DMS153 treated with DMSO at 0.1 percent for 48 hours (cell line): ENCODE data around the gene PTGS1.

ENCODE experiments used
- DNase-seq: peaks from one replicate; lab custom pipeline; 2025; ENCODE audit not compliant: unreplicated experiment; lab: John Stamatoyannopoulos, UW

Gene PTGS1

DNA sequence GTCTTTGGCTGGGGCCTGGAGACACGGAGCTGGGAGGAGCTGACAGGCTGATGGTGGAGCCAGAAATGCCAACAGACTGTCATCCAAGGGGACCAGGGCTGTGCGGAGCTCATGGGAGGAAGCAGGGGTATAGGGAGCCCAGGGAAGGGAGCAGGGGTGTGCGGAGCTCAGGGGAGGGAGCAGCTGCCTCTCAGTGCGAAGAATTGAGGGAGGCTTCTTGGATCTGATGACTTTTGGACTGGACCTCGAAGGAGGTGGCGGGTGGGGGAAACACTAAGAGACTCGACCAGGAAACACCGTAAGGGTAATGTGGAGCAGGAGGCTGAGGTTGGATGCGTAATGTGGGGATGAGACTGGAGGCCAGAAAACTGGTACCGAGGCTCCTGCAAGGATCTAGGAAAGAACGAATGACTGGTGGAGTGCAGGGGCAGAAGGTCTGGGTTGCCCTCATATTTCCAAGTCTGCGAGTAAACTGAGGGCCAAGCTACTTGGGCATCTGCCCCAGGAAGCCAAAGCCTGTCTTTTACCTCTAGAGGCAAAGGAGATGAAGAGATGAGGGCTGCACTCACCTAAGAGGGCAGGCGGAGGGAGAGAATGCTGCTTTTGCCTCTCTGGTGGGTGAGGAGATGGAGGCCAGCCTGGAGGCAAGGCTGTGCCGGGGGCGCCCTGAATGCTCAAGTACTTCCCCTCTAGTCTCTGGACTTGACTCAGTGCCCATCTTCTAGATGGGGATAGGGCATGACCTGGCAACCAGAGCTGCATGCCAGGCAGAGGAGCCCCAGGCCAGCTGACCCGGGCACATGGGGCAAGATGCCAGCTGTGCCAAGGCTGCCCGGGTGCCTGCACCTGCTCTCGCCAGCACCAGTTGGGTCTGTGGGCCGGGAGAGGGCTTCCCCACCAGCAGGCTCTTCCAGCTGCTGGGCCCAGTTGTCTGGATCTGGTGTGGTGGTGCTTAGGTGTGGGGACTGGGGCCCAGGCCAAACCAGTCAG is 2.3 kb downstream of the PTGS1 start:
- DNase-seq, result no peak

GRCh38 chr9:122374885-122375420 is 4.1 kb downstream of the PTGS1 start:
- DNase-seq, result no peak

DNA sequence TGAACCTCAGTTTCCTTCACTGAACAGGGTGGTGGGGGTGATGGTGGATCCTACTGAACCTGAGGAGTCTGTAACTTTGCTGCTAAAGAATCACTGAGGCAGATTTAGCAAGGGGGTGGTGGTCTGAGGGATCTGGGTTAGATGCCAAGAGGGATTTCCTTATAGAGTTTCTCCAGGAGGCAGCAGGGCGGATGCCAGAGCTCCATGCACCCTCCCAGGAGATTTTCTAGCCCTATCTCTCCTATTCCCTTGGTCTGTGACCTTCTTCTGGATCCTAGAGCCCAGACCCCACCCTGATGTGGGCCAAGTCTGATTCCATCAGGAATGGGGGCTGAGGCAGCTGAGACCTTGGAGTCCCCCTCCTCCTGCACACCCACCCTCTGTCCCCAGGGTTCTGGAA is 6.0 kb downstream of the PTGS1 start:
- no peak for DNase-seq

DNA sequence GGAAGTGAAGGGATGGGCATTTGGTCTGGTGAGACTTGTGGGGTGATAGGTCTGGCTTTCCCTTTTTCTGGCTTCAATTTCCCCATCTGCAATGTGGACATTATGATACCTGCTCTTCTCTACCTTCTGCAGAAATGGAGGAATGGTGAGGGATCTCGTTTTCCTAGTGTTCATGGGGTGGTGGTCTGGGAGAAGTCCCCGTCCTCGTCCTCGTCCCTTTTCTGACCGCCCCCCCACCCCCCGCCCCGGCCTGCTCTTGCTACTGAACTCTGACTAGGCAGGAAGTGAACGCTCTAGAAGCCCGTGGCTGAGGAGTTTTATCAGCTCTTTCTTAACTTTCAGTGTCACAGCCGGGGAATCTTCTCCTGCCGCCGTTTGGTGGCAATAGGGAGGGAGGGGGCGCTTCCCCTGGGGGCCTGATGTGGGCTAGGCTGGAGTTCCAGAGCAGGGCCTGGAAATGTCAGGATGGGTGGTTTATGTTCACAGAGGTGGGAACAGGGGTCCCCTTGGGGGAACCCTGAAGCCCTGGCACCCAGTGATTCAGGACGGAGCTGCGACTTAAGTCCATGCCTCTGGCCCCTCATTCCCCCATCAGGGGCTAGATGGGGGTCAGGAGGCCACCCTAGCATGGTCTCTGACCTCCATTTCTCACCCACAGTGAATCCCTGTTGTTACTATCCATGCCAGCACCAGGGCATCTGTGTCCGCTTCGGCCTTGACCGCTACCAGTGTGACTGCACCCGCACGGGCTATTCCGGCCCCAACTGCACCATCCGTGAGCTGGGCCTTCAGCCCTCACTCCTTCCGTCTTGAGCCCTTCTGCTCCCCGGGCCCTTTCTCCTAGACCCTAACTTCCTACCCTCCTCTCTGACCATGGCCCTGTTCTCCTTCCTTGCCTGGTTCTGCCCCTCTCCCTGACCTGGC is 6.7 kb downstream of the PTGS1 start:
- DNase-seq, result no peak

DNA sequence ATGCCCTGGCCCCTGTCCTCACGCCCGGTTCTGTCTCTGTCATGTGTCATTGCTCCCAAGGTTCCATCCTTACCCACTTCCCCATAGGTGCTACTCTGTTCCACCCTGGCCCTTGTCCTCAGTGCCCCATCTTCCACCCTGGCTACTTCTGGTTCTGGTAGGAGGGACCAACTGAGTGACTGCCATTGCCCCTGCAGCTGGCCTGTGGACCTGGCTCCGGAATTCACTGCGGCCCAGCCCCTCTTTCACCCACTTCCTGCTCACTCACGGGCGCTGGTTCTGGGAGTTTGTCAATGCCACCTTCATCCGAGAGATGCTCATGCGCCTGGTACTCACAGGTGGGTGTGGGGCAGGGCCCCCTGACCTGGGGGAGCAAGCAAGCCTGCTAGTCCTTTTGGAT is 7.4 kb downstream of the PTGS1 start:
- no peak for DNase-seq

DNA sequence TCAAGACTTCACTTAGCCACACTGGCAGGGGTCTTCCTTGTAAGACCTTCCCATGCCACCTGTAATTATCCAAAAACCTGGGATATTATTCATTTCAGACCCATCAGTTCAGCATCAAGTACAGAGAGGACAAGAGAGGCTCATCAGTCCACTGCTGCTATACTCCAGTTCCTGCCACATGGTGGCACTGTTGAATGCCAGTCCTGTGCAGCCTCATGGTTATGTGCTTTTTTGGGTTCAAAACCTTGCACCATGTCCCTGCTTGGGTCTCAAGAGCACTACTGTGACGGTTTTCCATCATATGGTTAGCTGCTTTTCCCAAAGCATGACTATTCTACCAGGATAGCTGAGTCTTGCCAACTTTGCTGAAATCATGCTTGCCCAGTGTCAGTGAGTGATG is 8.5 kb downstream of the PTGS1 start:
- no peak for DNase-seq

DNA sequence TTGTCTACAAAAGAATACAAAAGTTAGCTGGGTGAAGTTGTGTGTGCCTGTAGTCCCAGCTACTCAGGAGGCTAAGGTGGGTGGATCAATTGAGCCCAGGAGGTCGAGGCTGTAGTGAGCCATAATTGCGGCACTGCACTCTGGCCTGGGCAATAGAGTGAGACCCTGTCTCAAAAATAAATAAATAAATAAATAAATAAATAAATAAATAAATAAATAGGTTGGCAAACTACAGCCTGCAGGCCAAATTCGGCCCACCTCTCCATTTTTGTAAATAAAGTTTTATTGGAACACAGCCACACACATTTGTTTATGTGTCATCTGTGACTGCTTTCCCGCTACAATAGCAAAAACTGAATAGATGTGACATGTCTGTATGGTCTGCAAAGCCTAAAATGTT is 9.5 kb downstream of the PTGS1 start:
- no peak for DNase-seq

DNA sequence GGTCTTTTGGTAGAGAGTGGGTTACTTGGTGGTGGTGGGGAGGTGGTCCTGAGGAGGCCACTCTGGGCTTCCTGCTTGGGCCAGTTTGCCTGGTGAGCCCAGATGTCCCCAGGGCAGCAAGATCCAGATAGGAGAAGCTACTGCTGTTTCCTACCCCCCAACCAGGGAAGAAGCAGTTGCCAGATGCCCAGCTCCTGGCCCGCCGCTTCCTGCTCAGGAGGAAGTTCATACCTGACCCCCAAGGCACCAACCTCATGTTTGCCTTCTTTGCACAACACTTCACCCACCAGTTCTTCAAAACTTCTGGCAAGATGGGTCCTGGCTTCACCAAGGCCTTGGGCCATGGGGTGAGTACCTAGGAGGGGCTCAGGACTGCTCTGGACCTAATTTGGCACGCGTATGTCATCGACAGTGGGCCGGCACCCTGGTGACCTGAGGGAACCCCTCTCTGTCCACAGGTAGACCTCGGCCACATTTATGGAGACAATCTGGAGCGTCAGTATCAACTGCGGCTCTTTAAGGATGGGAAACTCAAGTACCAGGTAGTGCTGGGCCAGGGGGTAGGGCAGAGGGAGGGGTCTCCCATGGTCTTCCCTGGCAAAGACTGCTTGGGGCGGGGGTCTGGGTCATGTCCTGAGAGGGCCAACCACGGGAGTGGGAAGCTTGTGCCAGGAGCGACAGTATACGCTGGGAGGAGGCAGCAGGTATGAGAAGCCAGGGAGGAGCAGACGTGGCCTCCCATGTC is 10.6 kb downstream of the PTGS1 start:
- no peak for DNase-seq

DNA sequence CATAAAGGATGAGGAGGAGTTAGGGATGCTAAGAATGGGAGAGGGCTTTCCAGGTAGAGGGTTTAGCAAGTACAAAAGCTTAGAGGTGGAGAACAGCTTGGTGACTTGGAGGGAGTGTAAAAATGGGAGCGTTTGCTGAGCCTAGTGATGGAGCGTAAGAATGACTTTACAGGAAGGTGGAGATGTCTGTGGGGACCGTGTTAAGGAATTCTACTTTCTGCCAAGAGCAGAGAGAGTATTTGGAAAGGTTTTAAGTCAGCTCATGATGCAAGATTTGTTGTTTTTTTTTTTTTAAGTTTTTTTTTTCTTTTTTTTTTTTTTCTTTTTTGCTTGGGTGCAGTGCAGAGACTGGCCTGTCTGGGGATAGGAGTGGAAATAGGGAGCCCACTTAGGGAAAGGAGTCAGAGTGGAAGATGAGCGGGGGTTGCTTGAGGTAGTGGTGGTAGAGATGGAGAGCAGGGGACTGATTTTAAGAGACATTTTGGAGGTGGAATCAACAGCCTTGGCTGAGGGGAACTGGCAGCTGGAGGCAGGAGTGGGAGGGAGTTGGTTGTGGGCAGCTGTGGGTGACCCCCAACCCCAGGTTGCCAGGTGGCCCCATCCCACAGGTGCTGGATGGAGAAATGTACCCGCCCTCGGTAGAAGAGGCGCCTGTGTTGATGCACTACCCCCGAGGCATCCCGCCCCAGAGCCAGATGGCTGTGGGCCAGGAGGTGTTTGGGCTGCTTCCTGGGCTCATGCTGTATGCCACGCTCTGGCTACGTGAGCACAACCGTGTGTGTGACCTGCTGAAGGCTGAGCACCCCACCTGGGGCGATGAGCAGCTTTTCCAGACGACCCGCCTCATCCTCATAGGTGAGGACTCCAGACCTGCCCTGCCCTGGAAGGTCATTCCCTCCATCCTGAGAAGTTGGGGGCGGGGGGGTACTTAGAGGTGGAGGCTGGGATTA is 12.4 kb downstream of the PTGS1 start:
- DNase-seq, result no peak

- no peak for DNase-seq
These were observed 13.2 kb downstream of the PTGS1 start for GRCh38 chr9:122383992-122384461.

DNA sequence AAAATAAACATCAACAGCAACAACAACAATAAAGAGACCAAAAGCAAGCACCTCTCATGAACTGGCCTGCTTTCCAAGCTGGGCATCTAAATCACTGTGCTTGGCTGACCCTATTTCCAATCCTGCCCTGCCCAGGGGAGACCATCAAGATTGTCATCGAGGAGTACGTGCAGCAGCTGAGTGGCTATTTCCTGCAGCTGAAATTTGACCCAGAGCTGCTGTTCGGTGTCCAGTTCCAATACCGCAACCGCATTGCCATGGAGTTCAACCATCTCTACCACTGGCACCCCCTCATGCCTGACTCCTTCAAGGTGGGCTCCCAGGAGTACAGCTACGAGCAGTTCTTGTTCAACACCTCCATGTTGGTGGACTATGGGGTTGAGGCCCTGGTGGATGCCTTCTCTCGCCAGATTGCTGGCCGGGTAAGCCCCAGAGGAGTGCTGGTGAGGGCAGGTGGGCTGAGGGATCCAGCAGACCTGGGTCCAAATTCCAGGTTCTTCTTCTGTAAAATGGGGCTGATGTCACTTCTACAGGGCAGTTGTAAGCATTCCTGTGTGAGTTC is 15.6 kb downstream of the PTGS1 start:
- no peak for DNase-seq

- no peak for DNase-seq
These were observed 16.7 kb downstream of the PTGS1 start for GRCh38 chr9:122387536-122387935.

- no peak for DNase-seq
These were observed 18.4 kb downstream of the PTGS1 start for GRCh38 chr9:122389195-122389594.

- DNase-seq, result peak; percentile 29
These were observed 19.1 kb downstream of the PTGS1 start for GRCh38 chr9:122389799-122390481.

- no peak for DNase-seq
These were observed 21.5 kb downstream of the PTGS1 start for GRCh38 chr9:122392284-122392683.

- DNase-seq, result no peak
These were observed 21.9 kb downstream of the PTGS1 start for GRCh38 chr9:122392714-122393113.

DNA sequence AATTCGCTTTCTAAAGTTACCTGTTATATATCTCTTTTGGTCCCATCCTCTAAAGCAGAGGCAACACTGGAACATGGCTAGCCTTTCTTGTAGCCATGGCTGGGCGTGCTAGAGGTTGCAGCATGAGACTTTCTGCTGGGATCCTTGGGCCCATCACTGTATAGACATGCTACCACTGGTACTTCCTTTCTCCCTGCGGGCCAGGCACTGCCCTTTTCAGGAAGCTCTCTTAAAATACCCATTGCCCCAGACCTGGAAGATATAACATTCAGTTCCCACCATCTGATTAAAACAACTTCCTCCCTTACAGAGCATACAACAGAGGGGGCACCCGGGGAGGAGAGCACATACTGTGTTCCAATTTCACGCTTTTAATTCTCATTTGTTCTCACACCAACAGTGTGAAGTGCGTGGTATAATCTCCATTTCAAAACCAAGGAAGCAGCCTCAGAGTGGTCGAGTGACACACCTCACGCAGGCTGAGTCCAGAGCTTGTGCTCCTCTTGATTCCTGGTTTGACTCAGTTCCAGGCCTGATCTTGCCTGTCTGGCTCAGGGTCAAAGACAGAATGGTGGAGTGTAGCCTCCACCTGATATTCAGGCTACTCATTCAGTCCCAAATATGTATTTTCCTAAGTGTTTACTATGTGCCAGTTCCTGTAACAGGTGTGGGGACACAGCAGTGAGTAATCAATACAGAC is 22.6 kb downstream of the PTGS1 start:
- no peak for DNase-seq
